Activated T-helper 2 cell treated with anti-CD3 and anti-CD28 coated beads, Interferon-gamma antibody, Interleukin-2, Interleukin-4, amounts not matched to agents 10 μg/mL and 5 μg/mL and 100 μg/mL, durations not matched to agents 14 hours and 24 hours and 36 hours (primary cell): ENCODE data around the gene RGS12. TPM values are rescaled to one million over a fixed set of nuclear protein-coding genes. Genes with fewer than 3 reads are reported as not detected.
A peak's percentile ranks its signal among the peaks of the same experiment; 100 is the strongest.

ENCODE experiments used
- DNase-seq: peaks from one replicate; pipeline ENCODE4 v3.0.0; 2021; ENCODE audit warnings: low spot score
- H3K27ac Mint-ChIP-seq: one replicate; pipeline ENCODE4 v1.8.0; 2021; ENCODE audit warnings: mixed read lengths
- H3K27me3 Mint-ChIP-seq: one replicate; pipeline ENCODE4 v1.8.0; 2021; ENCODE audit warnings: low read depth, mixed read lengths
- H3K36me3 Mint-ChIP-seq: one replicate; pipeline ENCODE4 v1.8.0; 2021; ENCODE audit warnings: low read depth, mixed read lengths
- H3K4me1 Mint-ChIP-seq: one replicate; pipeline ENCODE4 v1.8.0; 2021; ENCODE audit warnings: low read depth, mixed read lengths
- H3K4me3 Mint-ChIP-seq: one replicate; pipeline ENCODE4 v1.8.0; 2021; ENCODE audit warnings: low read depth, mild to moderate bottlenecking, moderate library complexity, mixed read lengths
- H3K9me3 Mint-ChIP-seq: one replicate; pipeline ENCODE4 v1.8.0; 2021; ENCODE audit warnings: mixed read lengths
- intact Hi-C: fragments of 100-400 bp; cut with micrococcal nuclease; formaldehyde crosslinking; loops from one replicate; pipeline ENCODE4 v1.15.1; 2023
- total RNA-seq: library from RNA; stranded (reverse); gene quantifications from 2 replicates; pipeline ENCODE4 v1.2.3, GENCODE V29; 2022

RGS12 gene
- total RNA-seq, result 7.0 and 8.3 TPM in 2 replicates

GRCh38 chr4:3292571-3293400, at the start of gene RGS12:
Gene RGS12 (plus strand): TSS chr4:3293021. CDS start chr4:3316171, 23,150 bp downstream.
- peak within 1 kb of the TSS; percentile 88 for H3K4me3 Mint-ChIP-seq
- no peaks in the 10 kb centered on the region for H3K36me3 Mint-ChIP-seq
- intact Hi-C loops, result loop anchor here (1.0 to 10.0 kb wide), 4 partner anchors 90 to 1030 kb away; partner anchors contain the start of genes CFAP99, HTT, HTT-AS and MXD4
- peaks cover 10% of the 10 kb centered on the region for H3K4me1 Mint-ChIP-seq
- peak within 1 kb of the TSS; percentile 46 for H3K27ac Mint-ChIP-seq
- DNase-seq, result peak; percentile 82
- H3K9me3 Mint-ChIP-seq, result no peaks in the 10 kb centered on the region
- peaks cover 38% of the 10 kb centered on the region for H3K27me3 Mint-ChIP-seq

- no peaks in the 10 kb centered on the region for H3K27me3 Mint-ChIP-seq
- no peaks in the 10 kb centered on the region for H3K9me3 Mint-ChIP-seq
- H3K27ac Mint-ChIP-seq, result no peak overlapping the region
- intact Hi-C loops, result no loop called here
- H3K36me3 Mint-ChIP-seq, result peaks cover 8% of the 10 kb centered on the region
- H3K4me3 Mint-ChIP-seq, result no peak overlapping the region
- peaks cover 9% of the 10 kb centered on the region for H3K4me1 Mint-ChIP-seq
- DNase-seq, result no peak
Observed at GRCh38 chr4:3243136-3243780, 49.6 kb upstream of the RGS12 start.

GRCh38 chr4:3244002-3244401, 48.8 kb upstream of the RGS12 start:
- no peaks in the 10 kb centered on the region for H3K27me3 Mint-ChIP-seq
- peaks cover 3% of the 10 kb centered on the region for H3K36me3 Mint-ChIP-seq
- no peaks in the 10 kb centered on the region for H3K9me3 Mint-ChIP-seq
- H3K27ac Mint-ChIP-seq, result no peak overlapping the region
- intact Hi-C loops, result no loop called here
- DNase-seq, result no peak
- peaks cover 9% of the 10 kb centered on the region for H3K4me1 Mint-ChIP-seq
- no peak overlapping the region for H3K4me3 Mint-ChIP-seq

GRCh38 chr4:3244747-3245146, 48.1 kb upstream of the RGS12 start:
- H3K27me3 Mint-ChIP-seq, result no peaks in the 10 kb centered on the region
- H3K36me3 Mint-ChIP-seq, result peaks cover under 1% of the 10 kb centered on the region
- H3K27ac Mint-ChIP-seq, result no peak overlapping the region
- H3K9me3 Mint-ChIP-seq, result no peaks in the 10 kb centered on the region
- no peak overlapping the region for H3K4me3 Mint-ChIP-seq
- intact Hi-C loops, result no loop called here
- peaks cover 9% of the 10 kb centered on the region for H3K4me1 Mint-ChIP-seq
- DNase-seq, result no peak

- Mint-ChIP-seq H3K27ac (no peak overlapping the region), H3K36me3 (no peaks in the 10 kb centered on the region), H3K4me1 (peaks cover 9% of the 10 kb centered on the region), H3K27me3 (no peaks in the 10 kb centered on the region), H3K4me3 (no peak overlapping the region), H3K9me3 (no peaks in the 10 kb centered on the region)
- no peak for DNase-seq
- intact Hi-C loops, result no loop called here
Observed at GRCh38 chr4:3245676-3246075, 47.1 kb upstream of the RGS12 start.

- H3K27me3 Mint-ChIP-seq, result no peaks in the 10 kb centered on the region
- no peaks in the 10 kb centered on the region for H3K36me3 Mint-ChIP-seq
- no peak overlapping the region for H3K27ac Mint-ChIP-seq
- H3K9me3 Mint-ChIP-seq, result no peaks in the 10 kb centered on the region
- DNase-seq, result no peak
- intact Hi-C loops, result no loop called here
- peaks cover 13% of the 10 kb centered on the region for H3K4me1 Mint-ChIP-seq
- no peak overlapping the region for H3K4me3 Mint-ChIP-seq
Observed at GRCh38 chr4:3246458-3247398, 46.1 kb upstream of the RGS12 start.

GRCh38 chr4:3247399-3248177, 45.2 kb upstream of the RGS12 start:
- DNase-seq, result no peak
- H3K27ac Mint-ChIP-seq, result no peak overlapping the region
- no peaks in the 10 kb centered on the region for H3K27me3 Mint-ChIP-seq
- intact Hi-C loops, result no loop called here
- peaks cover 11% of the 10 kb centered on the region for H3K4me1 Mint-ChIP-seq
- no peaks in the 10 kb centered on the region for H3K36me3 Mint-ChIP-seq
- H3K9me3 Mint-ChIP-seq, result no peaks in the 10 kb centered on the region
- no peak overlapping the region for H3K4me3 Mint-ChIP-seq

GRCh38 chr4:3248178-3248480, 44.7 kb upstream of the RGS12 start:
- intact Hi-C loops, result no loop called here

GRCh38 chr4:3248811-3249661, 43.8 kb upstream of the RGS12 start, which contains the start of gene MSANTD1:
Gene MSANTD1 (plus strand): TSS chr4:3249159. CDS start chr4:3249223, 64 bp downstream.
- H3K36me3 Mint-ChIP-seq, result no peaks in the 10 kb centered on the region
- H3K27ac Mint-ChIP-seq, result no peak within 1 kb of the TSS
- H3K27me3 Mint-ChIP-seq, result no peaks in the 10 kb centered on the region
- peaks cover 4% of the 10 kb centered on the region for H3K4me1 Mint-ChIP-seq
- intact Hi-C loops, result no loop called here
- H3K9me3 Mint-ChIP-seq, result no peaks in the 10 kb centered on the region
- DNase-seq, result no peak
- no peak within 1 kb of the TSS for H3K4me3 Mint-ChIP-seq

More at GRCh38 chr4:3248178-3248480, 44.7 kb upstream of the RGS12 start:
- H3K4me1 Mint-ChIP-seq, result peaks cover 7% of the 10 kb centered on the region
- no peaks in the 10 kb centered on the region for H3K9me3 Mint-ChIP-seq
- no peak for DNase-seq
- H3K4me3 Mint-ChIP-seq, result no peak overlapping the region
- H3K36me3 Mint-ChIP-seq, result no peaks in the 10 kb centered on the region
- no peaks in the 10 kb centered on the region for H3K27me3 Mint-ChIP-seq
- no peak overlapping the region for H3K27ac Mint-ChIP-seq

- Mint-ChIP-seq H3K4me3 (no peak overlapping the region), H3K36me3 (no peaks in the 10 kb centered on the region), H3K27me3 (no peaks in the 10 kb centered on the region), H3K9me3 (no peaks in the 10 kb centered on the region), H3K4me1 (peaks cover 4% of the 10 kb centered on the region), H3K27ac (no peak overlapping the region)
- intact Hi-C loops, result no loop called here
- DNase-seq, result no peak
Observed at GRCh38 chr4:3249711-3250437, 42.9 kb upstream of the RGS12 start.

GRCh38 chr4:3250438-3250955, 42.3 kb upstream of the RGS12 start:
- Mint-ChIP-seq H3K27ac (no peak overlapping the region), H3K4me1 (peaks cover 4% of the 10 kb centered on the region), H3K36me3 (no peaks in the 10 kb centered on the region), H3K27me3 (no peaks in the 10 kb centered on the region), H3K4me3 (no peak overlapping the region), H3K9me3 (no peaks in the 10 kb centered on the region)
- DNase-seq, result no peak
- intact Hi-C loops, result no loop called here
